GM21447 (cell line): Measurements from ENCODE around the gene ZNF846.
"Not testable (repeated sequence)": the region's sequence is repeated elsewhere in the genome, so short reads cannot be mapped to it uniquely, and the experiment has no call there.

Source experiments
- ATAC-seq: cut with Tn5 transposase; IDR thresholded peaks from one replicate; pipeline ENCODE4 v1.9.1; 2021; ENCODE audit not compliant: unreplicated experiment

ZNF846 gene

GRCh38 chr19:9768175-9769112, at the start of gene ZNF846:
TSS of gene ZNF846 (minus strand) at chr19:9768738. CDS start at chr19:9764950, 3,788 bp downstream.
- peak; percentile 96 for ATAC-seq

- peak; percentile 1 for ATAC-seq
Observed at GRCh38 chr19:9818175-9818733, 49.7 kb upstream of the ZNF846 start.

- ATAC-seq = no peak
Observed at GRCh38 chr19:9811139-9811538, 42.6 kb upstream of the ZNF846 start.

GRCh38 chr19:9808855-9809824, 40.6 kb upstream of the ZNF846 start:
- no peak for ATAC-seq

GRCh38 chr19:9806803-9807202, 38.3 kb upstream of the ZNF846 start:
- ATAC-seq = no peak

- no peak for ATAC-seq
Observed at GRCh38 chr19:9801976-9802375, 33.4 kb upstream of the ZNF846 start.

GRCh38 chr19:9799162-9799561, 30.6 kb upstream of the ZNF846 start:
- no peak for ATAC-seq

- no peak for ATAC-seq
Observed at GRCh38 chr19:9797871-9798270, 29.3 kb upstream of the ZNF846 start.

- no peak for ATAC-seq
Observed at GRCh38 chr19:9796113-9796773, 27.7 kb upstream of the ZNF846 start.

- no peak for ATAC-seq
Observed at GRCh38 chr19:9793071-9793591, 24.6 kb upstream of the ZNF846 start.

GRCh38 chr19:9792206-9793070, 23.9 kb upstream of the ZNF846 start:
- ATAC-seq = no peak

GRCh38 chr19:9791552-9792205, 23.1 kb upstream of the ZNF846 start:
- ATAC-seq = peak; percentile 45

GRCh38 chr19:9791073-9791367, 22.5 kb upstream of the ZNF846 start:
- not testable (repeated sequence) for ATAC-seq

GRCh38 chr19:9789579-9789978, 21.0 kb upstream of the ZNF846 start:
- ATAC-seq = not testable (repeated sequence)

- ATAC-seq = no peak
Observed at GRCh38 chr19:9789066-9789465, 20.5 kb upstream of the ZNF846 start.

GRCh38 chr19:9788604-9789003, 20.1 kb upstream of the ZNF846 start:
- not testable (repeated sequence) for ATAC-seq

GRCh38 chr19:9786819-9787218, 18.3 kb upstream of the ZNF846 start:
- ATAC-seq = no peak

GRCh38 chr19:9786342-9786741, 17.8 kb upstream of the ZNF846 start:
- no peak for ATAC-seq
